Measurements from ENCODE around the gene ATP6V0A1.
A peak's percentile ranks its signal among the peaks of the same experiment; 100 is the strongest.
"Not testable (repeated sequence)": the region's sequence is repeated elsewhere in the genome, so short reads cannot be mapped to it uniquely, and the experiment has no call there.

The ATP6V0A1 gene

DNA sequence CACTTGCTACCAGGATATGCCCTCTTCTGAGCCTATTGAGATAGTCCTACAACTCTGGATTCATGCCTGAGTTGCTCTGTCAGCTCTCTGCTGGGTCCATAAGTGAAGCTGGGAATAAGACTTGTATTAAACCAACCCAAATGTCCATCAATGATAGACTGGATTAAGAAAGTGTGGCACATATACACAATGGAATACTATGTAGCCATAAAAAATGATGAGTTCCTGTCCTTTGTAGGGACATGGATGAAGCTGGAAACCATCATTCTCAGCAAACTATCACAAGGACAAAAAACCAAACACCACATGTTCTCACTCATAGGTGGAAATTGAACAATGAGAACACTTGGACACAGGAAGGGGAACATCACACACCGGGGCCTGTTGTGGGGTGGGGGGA lies 19.1 kb downstream of the ATP6V0A1 start:
- not testable (repeated sequence) for DNase-seq

- DNase-seq, result peak in 2 of 4 experiments; percentile 4 to 10
Measured at GRCh38 chr17:42484304-42484703, 25.6 kb downstream of the ATP6V0A1 start.

- DNase-seq, result no peak
Measured at GRCh38 chr17:42485680-42486079, 27.0 kb downstream of the ATP6V0A1 start.

DNA sequence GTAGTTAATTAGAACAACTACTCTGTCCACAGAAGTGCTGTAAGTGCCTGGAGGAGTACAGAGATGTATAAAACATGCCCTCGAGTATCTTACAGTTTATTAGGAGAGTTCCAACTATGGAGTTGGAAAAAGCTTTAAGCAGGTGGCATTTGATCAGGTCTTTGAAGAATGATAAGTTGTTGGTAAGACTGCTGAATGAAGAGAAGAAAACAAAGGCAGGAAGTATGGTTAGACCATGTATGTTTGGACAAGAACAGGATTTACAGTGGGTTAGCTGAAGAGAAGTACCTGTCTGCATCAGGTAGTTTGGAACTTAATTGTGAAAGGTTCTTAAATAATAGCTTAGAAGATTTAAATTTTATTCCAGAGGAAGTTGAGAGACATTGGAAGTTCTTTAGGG lies 29.4 kb downstream of the ATP6V0A1 start:
- no peak for DNase-seq

- DNase-seq, result no peak
Measured at GRCh38 chr17:42493319-42493718, 34.6 kb downstream of the ATP6V0A1 start.

- DNase-seq, result no peak
Measured at GRCh38 chr17:42494673-42495072, 36.0 kb downstream of the ATP6V0A1 start.

DNA sequence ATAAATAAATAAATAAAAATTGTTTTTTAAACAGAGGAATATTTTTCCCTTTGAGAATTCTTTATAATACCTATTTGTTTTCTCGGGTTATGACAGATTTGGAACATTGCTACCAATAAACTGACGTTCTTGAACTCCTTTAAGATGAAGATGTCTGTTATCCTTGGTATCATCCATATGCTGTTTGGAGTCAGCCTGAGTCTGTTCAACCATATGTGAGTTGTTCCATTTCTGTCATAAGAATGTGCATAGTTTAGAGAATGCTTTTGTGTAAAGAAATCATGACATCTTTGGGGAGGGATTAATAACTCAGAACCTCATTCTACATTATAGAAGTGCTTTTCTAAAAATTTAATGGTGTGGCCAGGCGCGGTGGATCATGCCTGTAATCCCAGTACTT lies 40.1 kb downstream of the ATP6V0A1 start:
- no peak for DNase-seq

GRCh38 chr17:42502091-42502490 lies 43.4 kb downstream of the ATP6V0A1 start:
- no peak for DNase-seq

DNA sequence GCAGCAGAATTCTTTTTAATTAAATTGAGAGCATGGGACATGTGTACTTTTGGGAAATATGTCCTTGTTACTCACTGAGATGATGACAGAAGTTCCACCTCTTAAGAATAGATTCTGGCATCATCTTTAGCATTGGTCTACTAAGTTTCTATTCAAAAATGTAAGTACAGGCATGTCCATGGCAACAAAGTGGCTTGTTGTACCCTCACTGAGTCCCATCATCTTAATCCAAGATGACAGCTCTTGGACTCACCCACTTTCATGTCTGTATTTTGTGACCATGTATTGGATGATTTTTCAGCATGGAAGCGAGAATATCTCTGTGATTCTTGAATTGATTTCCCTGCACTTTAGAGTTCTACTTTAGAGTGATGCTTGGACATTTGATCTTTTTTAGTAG lies 44.2 kb downstream of the ATP6V0A1 start:
- no peak for DNase-seq

DNA sequence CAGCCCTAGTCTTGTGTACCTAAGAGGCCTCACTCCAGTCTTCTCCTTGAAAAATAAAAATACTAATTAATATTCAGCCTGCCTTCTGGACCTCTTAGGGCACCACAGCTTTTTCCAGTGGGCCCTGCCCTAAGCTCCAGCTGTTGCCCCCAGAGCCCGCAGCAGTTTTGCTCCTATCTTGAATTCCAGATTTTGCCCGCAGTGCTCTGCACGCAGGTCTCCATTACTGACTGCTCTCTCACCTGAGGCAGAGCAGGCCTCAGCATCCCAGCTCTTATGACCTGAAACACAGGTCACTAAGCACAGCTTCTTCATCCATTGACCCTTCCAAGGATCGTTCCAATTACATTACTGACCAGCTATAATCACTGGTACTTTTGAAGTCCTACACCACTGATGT lies 49.0 kb downstream of the ATP6V0A1 start:
- DNase-seq, result no peak

GRCh38 chr17:42508426-42509165 lies 49.9 kb downstream of the ATP6V0A1 start:
- no peak for DNase-seq

DNA sequence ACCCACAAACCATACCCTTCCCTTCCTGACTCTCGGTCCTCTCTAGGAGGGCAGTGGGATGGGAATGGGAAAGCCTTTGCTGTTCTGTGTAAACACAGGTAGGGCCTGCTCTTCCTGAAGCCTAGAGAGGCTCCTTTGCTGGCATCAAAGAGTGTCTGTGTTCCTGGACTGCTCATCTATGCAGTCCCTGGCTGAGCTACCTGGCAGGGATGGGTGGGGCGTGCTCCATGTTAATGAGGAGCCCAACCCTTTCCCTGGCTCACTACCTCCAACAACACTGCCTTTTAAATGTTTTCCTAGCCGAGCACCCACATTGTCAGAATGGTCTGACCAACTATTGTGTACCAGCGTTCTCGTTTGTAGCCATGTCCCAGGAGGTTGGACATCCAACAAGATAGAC lies 50.7 kb downstream of the ATP6V0A1 start:
- no peak for DNase-seq

DNA sequence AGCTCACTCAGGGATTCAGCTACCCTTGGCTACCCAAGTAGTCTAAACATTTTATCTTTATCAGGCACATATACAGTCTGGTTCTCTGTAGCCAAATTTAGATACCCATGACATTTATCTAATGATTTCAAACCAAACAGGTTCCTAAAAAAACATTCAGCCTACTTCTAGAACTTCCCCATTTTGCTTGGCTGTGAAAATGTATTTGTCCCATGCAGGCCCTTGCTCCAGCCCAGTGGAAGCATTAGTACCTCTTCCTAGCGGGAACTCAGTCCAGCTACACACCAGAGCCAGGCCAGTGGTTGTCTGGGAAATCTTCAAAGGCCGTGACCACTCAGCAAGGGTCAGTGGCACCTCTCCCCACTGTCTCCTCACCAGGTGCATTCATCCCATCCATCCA lies 51.2 kb downstream of the ATP6V0A1 start:
- DNase-seq, result no peak

DNA sequence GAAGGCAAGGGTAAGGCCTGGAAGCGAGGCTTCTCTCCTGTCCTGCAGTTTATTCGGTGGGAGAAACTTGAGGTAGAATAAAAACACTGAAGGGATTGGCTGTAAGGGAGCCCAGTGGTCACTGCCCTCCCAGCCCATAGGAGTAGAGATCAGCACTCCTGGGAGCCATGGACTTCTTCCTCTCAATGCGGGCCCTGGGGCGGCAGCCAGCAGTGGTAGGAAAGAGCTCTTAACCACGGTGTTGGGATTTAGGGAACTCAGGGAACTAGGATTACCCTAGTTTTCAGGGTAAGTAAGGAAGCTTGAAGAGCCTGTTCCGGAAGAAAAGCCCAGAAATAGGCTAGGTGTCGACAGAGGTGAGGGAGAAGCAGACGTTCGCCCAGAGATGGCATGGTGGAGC lies 53.6 kb downstream of the ATP6V0A1 start:
- DNase-seq, result no peak

DNA sequence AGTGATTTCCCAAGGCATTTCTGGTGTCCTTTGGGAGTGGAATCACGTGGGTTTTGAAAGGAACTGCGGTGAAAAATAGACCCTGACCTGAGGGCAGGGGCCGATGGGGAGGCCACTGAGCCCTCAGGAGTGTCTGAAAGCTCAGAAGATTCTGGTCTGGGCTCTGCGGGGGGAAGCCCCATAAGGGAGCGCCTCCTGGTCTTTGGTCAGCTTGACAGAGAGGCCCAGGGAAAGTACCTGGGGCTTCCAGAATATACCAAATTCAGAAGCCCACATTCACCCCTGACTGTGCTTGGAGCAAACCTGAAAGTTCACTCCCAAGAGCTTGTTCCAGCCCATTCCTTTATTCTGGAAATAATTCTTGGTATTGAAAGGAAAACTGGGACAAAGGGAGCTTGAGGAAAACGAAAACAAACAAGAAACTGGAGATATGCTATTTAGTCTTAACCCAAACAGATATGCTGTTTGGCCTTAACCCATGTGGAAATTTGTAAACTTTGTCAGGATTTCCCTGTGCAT lies 54.1 kb downstream of the ATP6V0A1 start:
- no peak for DNase-seq

DNA sequence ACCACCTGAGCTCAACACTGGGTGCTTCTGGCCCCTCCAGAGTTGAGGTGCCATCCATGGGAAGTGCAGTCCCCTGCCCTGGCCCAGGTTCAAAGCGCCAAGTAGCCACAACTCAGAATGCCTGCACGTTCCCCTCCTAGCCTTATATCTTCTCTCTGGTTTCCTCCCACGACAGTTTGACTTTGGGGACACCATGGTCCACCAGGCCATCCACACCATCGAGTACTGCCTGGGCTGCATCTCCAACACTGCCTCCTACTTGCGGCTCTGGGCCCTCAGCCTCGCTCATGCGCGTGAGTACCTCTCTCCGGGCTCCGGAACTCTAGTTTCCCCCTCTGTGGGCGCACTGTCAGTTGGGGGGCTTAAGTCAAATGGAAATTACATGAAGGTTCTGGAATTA lies 55.0 kb downstream of the ATP6V0A1 start:
- DNase-seq, result no peak

DNA sequence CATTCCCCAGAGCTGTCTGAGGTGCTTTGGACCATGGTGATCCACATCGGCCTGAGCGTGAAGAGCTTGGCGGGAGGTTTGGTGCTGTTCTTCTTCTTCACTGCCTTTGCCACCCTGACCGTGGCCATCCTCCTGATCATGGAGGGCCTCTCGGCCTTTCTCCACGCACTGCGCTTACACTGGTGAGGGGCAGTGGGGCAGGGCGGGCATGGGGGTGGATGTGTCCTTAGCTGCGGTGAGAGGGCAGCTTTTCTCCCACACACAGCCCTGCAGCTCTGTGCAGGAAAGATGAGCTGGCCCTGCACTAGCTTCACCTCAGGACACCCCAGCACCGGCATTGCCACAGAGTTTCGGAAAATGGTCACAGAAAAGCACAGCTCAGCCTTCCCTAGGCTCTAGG lies 55.6 kb downstream of the ATP6V0A1 start:
- DNase-seq, result no peak

- DNase-seq, result no peak
Measured at GRCh38 chr17:42514867-42515266, 56.2 kb downstream of the ATP6V0A1 start.

GRCh38 chr17:42517516-42517915 lies 58.8 kb downstream of the ATP6V0A1 start:
- peak; percentile 58 to 77 (median 74) for DNase-seq

DNA sequence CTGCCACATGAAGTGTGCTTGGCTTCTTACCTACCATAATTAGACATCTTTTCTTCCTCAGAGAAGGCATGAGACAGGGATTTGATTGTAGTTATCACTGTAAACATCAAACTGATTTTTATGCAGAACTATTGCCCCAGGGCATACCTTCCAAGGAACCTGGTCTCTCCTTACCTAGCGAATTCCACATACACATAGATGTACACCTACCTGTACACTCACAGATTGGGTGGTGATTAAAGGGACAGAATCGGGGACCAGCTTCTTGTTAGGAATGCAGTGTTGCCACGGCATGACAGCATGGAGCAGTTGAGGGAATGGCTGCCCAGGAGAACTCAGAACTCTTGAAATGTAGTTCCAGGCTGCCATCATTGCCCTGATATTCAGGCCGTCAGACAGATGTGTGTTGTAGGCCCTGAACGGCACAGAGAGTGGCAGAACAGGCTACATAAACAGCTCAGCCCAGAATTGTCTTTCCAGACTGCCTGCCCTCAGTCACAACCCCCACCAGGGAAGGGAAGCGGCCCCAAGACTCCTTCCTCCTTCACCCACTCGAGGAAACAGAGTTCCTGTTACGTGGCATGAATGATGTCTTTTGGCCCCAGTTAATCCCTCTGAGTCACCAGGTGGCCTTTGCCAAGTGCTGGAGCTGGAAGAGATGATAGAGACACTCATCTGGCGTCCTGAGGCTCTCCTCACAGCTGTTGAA lies 59.5 kb downstream of the ATP6V0A1 start:
- DNase-seq, result no peak

DNA sequence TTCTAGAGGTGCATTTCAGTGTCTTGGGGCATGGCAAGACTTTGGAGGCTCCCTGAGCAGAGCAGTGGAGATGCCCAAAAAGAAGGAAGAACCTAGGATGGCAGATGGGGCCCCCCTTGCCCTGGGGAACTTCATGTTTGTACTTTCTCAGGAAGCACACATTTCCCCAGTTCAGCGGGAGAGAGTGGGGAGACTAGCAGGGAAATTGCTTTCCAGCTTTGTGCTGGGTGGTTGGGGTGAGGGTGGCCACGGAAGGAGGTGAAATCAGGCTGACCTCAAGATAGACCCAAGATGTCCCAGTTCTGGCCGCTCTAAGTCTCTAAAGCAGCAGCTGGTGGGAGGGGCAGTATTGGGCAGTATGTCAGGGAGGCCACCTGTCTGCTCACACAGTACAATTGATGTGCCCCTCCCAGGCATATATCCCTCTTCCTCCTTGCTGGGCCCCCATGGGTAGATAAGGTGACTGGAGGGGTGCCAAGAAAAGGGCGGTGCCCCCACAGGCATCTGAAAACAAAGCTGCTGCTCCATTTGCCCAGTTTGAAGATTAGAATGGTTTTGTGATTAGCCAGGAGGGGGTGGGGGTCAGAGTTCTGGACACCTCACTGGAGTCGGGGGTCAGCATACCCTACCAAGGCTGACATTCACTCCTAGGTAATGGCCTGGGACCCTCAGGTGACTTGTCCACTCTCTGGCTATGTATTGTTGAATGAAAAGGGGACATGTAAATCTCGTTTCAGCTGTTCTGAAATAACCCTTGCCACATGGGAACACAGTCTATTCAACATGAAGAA lies 60.3 kb downstream of the ATP6V0A1 start:
- no peak for DNase-seq

DNA sequence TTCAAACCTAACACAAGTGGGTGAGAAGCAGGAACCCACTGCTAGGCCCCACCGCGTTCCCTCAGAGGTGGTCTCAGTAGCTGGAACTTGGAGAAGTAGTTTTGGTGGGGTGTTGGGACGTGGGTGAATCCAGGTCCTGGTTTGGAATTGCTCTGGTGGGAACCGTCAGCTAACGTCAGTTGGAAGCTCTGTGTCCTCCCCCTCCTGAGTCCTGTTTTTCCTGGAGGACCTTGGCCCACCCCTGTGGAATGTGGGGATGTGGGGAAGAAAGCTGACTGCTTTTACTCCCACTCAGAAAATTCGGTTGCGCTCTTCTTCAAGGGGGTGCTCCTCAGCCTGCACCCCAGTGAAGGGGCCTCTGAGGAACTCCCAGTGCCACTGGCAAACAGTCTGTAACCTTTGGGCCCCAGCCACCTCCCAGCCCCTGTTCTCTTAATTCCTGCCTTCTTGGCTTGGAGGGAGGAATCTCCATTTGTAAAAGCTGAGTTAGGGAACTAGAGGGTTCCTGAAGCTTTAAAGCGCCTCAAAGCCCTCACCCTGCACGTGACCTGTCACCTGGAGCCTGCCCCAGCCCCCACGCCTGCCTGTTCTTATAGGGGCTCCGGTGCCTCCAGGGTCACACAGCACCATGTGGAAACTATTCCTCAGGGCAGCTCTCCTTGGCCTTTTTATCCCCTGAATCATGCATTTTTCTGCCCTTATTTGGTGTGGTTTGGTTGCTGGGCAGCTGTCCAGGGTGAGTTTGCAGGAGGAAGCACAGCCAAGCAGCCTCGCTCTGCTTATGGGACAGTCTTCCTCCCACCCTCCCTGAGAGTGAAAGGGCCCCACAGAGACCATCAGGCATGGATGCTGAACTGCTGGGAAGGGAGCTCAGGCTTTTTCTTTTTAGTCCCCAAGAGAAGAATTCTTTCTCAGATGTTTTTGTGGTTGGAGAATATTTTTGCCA lies 61.1 kb downstream of the ATP6V0A1 start:
- DNase-seq, result no peak

Measured in activated naive CD4-positive, alpha-beta T cell (primary cell).